GM11168 (cell line): Measurements from ENCODE around the gene ENOX1.
"Not testable (repeated sequence)": the region's sequence is repeated elsewhere in the genome, so short reads cannot be mapped to it uniquely, and the experiment has no call there.

Experiments
- in situ Hi-C: fragments of 300-500 bp; cut with MboI; formaldehyde crosslinking; loops from one replicate; pipeline ENCODE4 v1.12.0; 2022; ENCODE audit warnings: low sequenced_read_pairs; ENCODE audit not compliant: unreplicated experiment

The ENOX1 gene

DNA sequence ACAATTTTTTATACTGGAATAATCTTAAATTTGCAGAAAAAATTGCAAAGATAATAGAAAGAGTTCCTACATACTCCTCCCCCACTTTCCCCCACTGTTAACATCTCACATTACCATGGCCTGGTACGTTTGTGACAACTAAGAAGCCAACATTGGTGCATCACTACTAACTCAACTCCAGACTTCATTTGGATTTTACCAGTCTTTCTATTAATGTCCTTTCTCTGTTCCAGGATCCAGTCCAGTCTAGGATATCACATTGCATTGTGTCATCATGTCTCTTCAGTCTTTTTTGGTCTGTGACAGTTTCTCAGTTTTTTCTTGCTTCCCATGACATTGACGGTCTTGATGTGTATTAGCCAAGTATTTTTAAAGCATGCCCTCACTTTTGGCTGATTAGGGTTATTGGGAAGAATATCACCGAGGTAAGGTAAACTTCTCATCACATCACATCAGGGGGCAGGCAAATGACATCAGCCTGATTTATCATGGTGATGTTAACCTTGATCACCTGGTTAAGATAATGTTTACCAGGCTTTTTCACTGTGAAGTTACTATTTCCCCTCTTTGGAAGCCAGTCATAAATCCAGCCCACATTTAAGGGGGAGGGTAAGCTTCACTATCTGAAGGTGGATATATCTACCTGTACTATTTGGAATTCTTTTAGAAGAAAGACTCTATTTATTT is 322.1 kb downstream of the ENOX1 start:
- in situ Hi-C loops, result no loop called here

DNA sequence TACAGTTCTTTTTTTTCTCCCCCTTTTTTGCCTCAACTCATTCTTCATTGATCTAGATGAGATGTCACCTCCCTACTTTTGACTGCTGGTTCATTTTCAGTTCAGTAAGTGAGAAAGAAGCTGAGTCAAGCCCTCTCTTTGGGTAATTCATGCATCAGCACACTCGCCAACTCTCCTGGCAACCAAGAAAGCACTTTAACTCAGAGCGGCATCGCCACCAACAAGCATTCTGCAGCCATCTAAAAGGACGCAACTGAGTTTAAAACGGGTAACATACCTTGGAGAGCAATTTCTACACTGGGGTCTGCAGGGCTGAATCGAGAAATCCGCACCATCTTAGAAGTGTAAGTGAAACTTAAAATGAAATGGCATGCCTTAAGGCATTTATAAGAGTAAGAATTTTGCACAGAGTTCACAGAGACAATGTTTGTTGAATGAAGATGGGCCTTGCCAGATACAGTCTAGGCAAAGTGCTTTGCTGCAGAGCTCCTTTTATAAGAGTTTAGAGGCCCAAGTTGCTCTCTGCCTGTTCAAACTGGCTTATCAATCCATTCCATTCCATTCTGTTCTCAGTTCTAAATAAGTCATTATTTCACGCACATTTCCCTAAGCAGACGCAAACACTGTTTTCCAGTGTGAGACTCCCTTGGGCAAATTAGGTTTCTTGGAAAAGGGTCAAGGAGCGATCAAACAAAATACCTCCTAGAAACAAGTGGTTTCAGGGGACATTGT is 338.0 kb downstream of the ENOX1 start:
- in situ Hi-C loops, result no loop called here

DNA sequence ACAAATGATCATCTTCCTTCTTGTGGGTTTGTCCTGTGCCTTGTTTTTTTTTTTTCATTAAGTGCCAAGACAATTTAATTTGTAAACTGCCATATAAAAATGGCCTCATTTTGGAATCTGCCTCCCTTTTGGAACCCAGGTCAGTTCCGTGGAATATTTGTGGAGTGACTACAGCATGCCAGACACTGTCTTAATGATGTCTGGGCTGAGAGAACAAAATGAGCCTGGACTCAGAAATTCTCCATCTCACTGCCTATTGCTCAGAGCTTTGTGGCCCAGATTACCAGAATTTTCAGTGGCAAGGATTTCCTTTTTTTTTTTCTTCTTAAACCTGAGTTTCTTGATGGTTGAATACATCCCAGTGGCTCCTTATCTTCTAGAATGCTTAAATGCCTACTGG is 340.6 kb downstream of the ENOX1 start:
- in situ Hi-C loops, result no loop called here

DNA sequence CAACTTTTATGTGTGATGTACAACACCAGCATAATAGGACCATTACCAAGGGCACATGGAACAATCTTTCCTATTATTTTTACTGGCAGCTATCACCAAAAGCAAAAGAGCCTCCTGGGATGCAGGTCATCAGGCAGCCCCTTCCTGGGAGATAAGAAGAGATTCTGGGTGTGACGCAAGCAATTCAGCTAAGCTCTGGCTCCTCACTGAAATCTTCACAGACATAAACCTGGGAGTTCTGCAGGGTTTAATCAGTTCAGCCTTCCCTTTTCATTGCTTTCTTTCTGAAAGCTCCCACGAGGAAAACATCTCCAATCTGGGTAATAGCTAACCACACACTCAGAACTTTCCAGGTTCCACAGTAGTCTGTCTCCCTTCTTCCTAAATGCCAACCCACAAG is 341.1 kb downstream of the ENOX1 start:
- in situ Hi-C loops, result no loop called here

DNA sequence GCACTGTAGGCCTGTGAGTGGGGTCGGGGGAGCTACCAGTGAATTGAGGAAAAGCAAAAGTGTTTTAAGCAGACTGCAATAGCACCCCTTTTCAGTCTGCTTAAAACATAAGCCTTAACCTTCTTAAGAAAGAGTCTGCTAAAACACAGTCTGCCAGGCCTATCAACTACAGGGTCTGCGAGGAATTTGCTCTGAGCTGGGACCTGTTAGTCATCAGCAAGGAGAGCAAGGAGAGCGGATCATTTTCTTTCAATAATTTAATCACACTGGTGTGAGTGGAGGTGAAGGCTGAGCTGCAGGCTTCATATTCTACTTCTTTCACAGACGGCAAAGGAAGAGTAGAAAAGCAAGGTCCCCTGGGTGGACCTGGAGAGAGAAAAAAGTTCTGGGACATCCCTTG is 342.7 kb downstream of the ENOX1 start:
- in situ Hi-C loops, result no loop called here

DNA sequence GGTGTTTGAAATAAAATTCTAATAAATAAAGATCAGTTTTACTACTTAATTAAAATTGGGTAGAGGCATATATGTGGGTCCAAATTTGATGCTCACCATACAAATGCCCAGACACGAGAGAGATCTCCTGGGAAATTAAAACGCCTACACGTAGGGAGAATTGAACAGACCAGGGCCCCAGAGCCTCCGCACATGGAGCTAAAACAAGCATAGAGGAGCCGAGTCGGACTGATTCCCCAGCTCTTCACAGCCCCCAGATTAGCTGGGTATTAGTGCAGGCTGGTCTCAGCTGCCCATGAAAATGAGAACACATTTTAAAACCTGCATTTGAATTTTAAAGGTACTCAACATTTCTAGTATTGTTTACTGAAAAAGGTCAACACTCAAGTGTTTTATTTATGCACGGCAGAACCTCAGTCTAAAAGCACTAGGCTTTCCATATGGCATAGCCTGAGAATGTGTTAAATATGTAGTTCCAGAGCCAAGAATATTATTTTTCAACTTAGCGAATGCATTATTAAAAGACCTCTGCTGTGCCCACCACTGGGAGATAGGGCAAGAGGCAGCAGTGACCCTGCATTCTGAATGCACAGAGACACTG is 344.8 kb downstream of the ENOX1 start:
- in situ Hi-C loops, result no loop called here

DNA sequence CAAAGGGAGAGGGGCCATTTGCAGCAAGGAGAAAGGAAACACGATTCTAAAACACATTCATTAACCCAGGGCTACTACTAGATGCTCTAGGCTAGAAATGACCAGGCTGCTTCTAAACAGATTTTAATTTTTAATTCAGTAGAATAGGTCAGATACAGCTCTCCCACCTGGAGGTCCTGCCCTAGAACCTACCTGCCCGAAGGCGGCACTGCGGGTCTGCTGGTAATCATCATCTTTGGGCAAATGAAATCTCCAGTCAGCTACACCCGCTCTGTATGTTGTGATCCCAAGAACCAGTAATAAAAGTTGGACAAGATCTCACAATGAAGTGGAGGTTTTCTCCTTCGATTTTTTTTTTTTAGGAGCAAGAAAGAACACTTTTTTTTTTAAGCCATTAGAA is 345.3 kb downstream of the ENOX1 start:
- in situ Hi-C loops, result no loop called here

DNA sequence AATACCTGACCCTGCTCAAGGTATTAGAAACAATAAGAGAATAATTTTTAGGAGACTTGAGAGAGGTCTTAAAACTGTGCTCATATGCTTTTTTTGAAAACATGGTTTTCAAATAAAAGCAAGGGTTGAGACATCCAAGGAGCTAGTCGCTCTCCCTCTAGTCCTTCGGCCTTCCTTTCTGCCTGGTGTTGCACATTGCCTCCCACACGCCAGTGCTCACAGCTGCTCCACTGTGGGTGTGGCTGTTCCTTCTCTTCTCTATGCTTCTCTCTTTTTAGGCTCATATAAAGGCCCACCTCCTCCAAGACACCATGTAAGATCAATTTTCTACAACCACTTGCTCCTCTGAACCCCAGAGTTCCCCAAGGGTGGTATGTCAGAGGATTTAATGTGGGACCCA is 352.6 kb downstream of the ENOX1 start:
- in situ Hi-C loops, result no loop called here

DNA sequence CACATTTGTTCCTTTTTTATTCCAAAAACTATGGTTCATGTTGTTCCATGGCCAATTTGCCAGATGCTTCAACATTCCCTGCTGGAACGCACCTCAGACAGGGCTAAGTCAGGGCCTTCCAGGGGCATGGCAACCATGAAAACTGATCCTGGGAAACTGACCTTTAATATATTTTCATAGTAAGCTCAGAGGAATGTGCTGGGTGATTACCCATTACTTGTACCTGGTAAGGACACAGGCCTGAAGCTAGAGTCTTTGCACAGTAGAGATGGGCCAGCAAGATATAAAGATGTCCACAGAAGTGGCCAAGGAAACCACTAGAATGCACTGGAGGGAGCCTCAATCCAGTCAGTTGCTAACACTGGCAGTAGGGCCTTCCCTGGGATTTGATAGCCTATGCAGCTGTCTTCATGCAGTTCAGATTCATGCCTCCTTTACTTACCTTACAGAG is 353.1 kb downstream of the ENOX1 start:
- in situ Hi-C loops, result no loop called here

DNA sequence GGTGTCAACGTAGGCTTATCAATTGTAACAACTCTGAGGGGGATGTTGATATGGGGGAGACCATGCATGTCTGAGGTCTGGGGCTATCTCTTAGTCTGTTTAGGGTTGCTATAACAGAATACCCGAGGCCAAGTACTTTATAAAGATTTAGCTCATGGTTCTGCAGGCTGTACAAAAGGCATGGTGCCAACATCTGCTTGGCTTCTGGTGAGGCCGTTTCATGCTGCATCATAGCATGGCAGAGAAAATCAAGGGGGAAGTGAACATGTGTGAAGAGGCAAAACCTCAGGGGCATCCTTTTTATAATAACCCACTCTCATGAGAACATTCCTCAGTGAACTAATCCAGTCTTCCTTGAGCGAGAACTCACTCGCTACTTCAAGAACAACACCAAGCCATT is 353.8 kb downstream of the ENOX1 start:
- in situ Hi-C loops, result no loop called here

DNA sequence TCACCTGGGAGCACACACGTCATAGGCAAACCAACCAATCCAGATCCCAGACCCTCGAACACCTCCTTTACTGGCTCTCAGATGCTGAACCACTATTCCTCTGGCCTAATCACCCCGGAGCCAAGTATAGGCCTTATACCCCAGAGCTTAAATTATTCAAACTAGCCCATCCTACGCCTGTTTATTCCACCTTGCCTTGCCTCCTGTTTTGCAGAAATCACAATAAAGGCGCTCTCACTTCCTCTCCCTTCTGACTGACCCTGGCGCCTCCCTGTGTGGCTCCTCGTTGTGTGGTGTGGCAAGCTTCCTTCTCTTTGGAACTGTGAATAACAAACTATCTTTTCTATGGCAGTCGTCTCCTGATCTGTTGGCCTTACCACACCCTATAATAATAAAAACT is 354.9 kb downstream of the ENOX1 start:
- in situ Hi-C loops, result no loop called here

DNA sequence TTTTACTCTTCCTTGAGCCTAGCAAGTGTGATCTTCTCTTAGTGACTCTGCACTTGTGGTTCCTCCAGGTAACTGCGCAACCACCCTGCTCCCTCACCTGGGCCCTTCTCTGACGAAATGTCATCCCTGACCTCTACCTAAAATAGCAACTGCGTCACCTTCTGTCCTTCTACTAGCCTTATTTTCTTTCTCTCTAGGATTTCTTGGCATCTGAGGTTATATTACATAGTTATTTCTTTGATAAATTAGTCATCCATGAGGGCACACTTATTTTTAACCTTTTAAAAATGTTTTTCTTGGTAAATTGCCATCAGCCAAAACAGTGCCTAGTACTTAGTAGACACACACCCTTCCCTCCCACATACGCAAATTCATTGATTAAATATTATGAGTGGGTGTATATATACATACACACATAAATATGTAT is 355.5 kb downstream of the ENOX1 start:
- in situ Hi-C loops, result no loop called here

DNA sequence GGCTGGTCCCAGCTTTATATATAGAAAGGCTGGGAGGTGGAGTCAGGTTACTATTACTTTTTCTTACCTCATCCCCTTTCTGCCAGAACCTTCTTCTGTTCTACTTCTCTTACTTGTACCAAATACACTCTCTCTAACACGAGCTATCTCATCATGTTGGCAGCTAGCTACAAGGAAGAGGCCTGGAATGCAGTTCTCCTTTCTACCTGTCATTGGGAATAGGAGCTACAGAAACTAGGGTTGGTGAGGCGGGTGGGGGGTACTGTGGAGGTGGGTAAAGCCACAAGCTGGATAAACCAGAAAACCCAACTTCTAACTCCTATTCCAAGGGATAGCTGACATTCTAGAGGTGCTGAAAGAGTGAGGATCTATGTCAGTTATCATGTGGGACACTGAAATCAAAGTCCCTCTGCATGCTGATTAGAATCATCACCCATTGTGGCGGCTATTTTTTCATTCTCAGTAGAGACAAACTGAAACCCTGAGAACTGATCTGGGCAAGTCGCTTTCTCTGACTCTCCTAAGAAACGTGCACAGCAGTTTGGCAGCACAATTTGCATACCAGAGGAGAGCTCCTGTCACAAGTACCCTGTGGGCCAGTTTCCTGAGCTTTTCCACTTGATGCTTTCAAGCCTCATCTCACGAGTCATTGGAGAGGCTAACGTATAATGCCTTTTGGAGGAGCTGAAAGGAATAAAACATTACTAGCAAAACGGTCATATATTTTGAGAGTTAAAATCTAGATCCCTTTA is 358.1 kb downstream of the ENOX1 start:
- in situ Hi-C loops, result no loop called here

DNA sequence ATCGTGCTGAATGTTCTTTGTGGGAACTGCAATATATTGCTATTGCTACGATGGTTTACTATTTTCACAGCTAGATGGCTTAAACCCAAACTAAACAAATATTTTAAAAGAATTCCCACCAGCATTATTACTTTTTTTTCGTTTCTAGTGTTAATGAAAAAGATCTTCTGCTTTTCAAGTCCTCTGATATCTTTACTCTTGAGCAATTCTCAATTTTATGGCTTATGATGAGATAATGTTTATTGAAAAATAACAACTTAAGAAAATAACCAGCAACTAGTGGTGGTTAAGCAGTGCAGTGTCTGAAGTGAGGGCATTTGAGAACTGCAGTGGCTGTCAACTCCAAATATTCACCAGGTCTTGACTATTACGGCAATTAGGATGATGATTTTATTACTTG is 360.4 kb downstream of the ENOX1 start:
- in situ Hi-C loops, result no loop called here

DNA sequence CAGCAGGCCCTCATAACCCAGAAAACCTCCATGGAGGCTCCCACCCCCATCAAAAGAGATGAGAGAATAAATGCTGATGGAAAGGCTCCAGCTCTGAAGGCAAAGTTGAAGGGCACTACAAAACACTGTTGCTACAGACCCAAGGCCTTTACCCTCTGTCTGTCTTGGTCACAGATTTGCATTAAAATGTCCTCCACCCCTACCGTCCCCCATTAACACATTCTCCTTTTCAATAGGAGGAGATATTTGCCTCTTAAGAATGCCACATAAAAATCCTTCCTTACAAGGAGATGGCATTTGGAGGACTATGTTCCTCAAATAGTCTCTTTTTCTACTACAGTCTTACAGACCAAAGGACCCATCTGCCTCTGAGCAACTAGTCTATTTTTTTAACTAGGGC is 361.5 kb downstream of the ENOX1 start:
- in situ Hi-C loops, result no loop called here

DNA sequence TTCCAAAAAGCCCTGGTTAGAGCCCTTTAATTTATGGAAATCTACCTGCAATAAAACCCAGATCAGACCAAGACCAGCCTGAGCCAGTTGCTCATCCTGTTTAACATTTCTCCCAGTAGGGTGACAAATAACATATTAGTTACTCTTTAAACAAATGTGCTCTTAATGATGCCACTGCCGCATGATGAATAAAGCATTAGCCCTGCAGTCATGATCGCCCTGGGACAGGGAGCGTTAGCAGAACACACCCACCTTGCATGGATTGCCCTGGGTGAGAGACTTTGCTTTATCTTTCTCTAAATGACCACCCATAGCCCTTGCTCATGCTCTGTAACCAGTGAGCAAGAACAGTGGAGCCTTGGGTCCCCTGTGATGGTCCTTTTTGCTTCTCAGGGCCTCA is 362.4 kb downstream of the ENOX1 start:
- in situ Hi-C loops, result no loop called here

DNA sequence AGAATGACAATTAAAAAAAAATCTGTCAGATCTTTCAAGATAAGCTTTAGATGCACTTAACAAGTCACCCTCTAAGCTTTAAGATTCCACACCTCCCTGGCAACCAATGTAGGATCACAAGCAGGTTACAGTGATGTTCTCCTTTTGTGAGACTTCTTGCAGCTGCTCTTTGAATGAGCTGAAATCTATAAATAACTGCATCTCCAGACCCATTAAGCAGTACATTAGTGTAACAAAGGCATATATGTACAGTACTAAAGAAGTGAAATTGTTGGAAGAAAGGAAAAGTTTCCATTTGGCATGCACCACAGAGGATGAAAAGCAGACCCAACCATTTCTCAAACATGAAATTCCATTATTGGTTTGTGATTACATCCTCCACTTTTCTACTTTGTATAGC is 364.7 kb downstream of the ENOX1 start:
- in situ Hi-C loops, result no loop called here

DNA sequence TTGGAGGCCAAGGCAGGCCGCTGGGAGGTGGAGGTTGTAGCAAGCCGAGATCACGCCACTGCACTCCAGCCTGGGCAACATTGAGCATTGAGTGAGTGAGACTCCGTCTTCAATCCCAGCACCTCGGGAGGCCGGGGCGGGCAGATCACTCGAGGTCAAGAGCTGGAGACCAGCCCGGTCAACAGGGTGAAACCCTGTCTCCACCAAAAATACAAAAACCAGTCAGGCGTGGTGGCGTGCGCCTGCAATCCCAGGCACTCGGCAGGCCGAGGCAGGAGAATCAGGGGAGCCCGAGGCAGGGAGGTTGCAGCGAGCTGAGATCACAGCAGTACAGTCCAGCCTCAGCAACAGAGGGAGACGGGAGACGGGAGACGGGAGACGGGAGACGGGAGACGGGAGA is 369.9 kb downstream of the ENOX1 start:
- in situ Hi-C loops, result not testable (repeated sequence)

DNA sequence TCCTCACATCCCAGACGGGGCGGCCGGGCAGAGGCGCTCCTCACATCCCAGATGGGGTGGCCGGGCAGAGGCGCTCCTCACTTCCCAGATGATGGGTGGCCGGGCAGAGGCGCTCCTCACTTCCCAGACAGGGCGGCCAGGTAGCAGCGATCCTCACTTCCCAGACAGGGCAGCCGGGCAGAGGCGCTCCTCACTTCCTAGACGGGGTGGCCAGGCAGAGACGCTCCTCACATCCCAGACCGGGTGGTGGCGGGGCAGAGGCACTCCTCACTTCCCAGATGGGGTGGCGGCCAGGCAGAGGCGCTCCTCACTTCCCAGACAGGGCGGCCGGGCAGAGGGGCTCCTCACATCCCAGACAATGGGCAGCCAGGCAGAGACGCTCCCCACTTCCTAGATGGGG is 370.4 kb downstream of the ENOX1 start:
- in situ Hi-C loops, result not testable (repeated sequence)

DNA sequence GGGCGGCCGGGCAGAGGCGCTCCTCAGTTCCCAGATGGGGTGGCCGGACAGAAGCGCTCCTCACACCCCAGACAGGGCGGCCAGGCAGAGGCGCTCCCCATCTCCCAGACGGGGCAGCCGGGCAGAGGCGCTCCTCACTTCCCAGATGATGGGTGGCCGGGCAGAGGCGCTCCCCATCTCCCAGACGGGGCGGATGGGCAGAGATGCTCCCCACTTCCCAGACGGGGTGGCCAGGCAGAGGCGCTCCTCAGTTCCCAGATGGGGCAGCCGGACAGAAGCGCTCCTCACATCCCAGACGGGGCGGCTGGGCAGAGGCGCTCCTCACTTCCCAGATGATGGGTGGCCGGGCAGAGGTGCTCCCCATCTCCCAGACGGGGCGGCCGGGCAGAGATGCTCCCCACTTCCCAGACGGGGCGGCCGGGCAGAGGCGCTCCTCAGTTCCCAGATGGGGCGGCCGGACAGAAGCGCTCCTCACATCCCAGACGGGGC is 370.8 kb downstream of the ENOX1 start:
- in situ Hi-C loops, result not testable (repeated sequence)

DNA sequence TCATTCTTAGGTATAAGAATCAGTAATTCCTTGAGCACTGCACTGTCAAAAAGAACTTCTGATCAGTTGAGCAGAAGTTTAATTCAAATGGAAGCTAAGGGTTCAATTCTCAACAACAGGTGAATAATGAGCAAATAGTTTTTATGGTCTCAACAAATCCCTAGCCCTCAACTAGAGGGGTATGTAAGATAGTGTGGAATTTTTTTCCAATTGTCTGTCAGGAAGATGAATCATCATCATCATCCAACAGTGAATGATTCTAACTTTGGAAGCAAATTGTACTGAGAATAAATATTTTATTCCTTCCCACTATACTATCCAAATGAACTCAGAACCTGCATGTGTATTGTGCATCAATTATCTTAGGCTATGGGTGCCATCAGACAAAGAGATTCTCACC is 372.7 kb downstream of the ENOX1 start:
- in situ Hi-C loops, result no loop called here
